LNCAP (cell line): ENCODE measurements around the gene CCL15.
A peak's percentile ranks its signal among the peaks of the same experiment; 100 is the strongest.

Experiments used
- TF ChIP-seq, protein P1 (sequence below): fragments of 450-650 bp; IDR thresholded peaks from 2 replicates; pipeline ENCODE4 v1.5.1; 2017; ENCODE audit warnings: mild to moderate bottlenecking

Gene CCL15

DNA sequence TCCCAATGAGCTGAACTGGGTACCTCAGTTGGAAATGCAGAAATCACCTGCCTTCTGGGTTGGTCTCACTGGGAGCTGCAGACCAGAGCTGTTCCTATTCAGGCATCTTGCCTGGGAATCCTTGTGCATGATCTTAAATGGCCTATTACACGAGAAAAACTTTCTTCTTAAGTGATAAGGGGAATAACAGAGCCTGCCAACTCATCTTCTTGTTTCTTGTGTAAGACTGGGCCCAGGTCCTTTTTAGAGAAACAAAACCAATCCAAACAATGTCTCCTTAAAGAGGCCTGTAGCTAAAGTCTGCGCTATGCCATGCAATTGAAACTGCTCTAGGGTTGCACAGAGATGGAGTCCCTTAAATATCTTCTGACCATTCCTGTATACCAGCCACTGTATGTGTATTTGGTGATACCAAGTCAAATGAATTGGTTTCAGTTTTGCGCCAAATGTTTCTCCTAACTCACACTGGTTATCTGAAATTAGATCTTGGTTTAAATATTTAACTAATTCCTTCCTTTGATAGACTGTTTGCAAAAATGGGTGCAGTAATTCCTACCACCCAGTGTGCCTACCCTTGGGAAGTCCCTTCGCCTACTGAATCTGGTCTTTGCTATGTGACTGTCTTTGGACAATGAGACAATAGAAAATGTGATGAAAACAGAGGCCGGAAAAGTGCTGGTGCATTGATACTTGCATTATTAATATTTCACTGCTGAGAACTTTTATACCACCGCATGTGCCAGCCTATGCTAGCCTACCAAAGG lies 22.9 kb upstream of the CCL15 start:
- TF ChIP-seq, protein P1, sequence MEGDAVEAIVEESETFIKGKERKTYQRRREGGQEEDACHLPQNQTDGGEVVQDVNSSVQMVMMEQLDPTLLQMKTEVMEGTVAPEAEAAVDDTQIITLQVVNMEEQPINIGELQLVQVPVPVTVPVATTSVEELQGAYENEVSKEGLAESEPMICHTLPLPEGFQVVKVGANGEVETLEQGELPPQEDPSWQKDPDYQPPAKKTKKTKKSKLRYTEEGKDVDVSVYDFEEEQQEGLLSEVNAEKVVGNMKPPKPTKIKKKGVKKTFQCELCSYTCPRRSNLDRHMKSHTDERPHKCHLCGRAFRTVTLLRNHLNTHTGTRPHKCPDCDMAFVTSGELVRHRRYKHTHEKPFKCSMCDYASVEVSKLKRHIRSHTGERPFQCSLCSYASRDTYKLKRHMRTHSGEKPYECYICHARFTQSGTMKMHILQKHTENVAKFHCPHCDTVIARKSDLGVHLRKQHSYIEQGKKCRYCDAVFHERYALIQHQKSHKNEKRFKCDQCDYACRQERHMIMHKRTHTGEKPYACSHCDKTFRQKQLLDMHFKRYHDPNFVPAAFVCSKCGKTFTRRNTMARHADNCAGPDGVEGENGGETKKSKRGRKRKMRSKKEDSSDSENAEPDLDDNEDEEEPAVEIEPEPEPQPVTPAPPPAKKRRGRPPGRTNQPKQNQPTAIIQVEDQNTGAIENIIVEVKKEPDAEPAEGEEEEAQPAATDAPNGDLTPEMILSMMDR, result no peak

DNA sequence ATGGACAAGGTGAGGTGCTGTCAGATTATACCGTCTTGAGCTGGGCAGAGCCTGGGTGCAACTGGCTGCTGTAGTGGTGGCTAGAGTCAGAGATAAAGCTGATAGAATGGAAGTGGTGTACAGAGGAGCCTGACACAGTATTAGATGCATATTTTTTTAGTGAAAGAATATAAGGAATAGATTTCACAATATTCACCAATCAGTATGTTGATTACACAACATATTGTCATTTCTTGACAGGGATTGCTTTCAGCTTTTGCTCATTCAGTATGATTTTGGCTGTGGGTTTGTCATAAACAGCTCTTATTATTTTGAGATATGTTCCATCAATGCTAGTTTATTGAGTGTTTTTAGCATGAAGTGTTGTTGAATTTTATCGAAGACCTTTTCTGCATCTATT lies 18.1 kb upstream of the CCL15 start:
- TF ChIP-seq, protein P1, result no peak

DNA sequence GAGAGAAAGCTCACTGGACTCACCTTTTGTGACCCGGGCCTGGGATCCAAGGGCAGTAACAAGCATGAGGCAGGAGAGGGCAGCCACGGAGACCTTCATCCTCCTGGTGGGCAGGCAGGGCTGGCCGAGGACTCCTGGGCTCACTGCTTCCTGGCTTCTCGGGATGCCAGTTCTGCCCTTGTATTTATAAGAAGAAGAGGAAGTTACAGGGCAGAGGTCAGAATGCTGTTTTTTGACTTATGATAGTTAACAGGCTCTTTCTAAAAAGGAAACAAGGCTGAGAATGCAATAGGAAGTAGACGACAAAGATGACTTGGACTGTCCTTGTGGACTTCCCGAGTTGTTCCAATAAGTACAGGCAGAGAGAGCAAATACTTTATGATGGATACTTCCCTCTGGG lies 16.4 kb upstream of the CCL15 start, which contains the start of gene CCL23:
Gene CCL23 (minus strand): TSS at position 174 of the 400 bp plus-strand sequence. CDS start 75 bp downstream, at position 99.
- TF ChIP-seq, protein P1, result no peak

DNA sequence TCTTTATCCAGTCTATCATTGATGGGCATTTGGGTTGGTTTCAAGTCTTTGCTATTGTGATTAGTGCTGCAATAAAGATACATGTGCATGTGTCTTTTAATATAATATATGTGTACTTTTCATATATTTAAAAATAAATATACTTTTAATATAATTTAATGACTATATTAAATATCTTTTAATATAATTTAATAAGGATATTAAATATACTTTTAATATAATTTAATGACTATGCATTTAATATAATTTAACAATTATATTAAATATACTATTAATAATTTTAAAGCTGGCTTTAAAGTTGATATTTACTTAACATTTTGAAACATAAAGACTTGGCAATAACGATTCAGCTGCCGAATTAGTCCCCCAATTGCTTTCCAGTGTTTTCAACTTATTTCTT lies 15.2 kb upstream of the CCL15 start:
- TF ChIP-seq, protein P1, result no peak

DNA sequence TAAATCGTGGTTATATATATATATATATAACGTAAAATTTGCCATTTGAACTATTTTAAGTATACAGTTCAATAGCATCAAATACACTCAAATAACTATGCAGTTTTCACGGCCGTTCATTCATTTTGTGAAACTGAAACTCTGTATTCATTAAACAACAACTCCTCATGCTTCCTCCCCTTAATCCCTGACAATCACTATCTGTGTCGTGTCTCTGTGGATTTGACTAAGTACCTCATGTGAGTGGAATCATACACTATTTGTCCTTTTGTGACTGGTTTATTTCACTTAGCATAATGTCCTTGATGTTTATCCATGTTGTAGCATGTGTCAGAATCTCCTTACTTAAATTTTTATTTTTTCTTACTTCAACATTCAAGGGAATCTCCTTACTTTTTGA lies 13.6 kb upstream of the CCL15 start:
- TF ChIP-seq, protein P1, result no peak

DNA sequence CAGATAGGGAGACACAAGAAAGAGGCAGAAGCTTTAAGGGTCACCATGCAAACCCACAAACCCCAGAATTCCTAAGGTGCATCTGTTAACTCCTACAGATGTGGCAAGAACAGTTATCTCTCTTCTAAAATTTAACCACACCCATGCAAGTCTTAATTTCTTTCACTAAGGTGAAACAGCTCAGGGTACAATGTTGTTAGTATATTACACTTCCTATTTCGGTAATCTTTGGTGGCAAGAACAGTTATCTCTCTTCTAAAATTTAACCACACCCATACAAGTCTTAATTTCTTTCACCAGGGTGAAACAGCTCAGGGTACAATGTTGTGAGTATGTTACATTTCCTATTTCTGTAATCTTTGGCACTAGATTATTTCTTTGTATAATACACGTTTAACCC lies 9.8 kb upstream of the CCL15 start:
- TF ChIP-seq, protein P1, result no peak

DNA sequence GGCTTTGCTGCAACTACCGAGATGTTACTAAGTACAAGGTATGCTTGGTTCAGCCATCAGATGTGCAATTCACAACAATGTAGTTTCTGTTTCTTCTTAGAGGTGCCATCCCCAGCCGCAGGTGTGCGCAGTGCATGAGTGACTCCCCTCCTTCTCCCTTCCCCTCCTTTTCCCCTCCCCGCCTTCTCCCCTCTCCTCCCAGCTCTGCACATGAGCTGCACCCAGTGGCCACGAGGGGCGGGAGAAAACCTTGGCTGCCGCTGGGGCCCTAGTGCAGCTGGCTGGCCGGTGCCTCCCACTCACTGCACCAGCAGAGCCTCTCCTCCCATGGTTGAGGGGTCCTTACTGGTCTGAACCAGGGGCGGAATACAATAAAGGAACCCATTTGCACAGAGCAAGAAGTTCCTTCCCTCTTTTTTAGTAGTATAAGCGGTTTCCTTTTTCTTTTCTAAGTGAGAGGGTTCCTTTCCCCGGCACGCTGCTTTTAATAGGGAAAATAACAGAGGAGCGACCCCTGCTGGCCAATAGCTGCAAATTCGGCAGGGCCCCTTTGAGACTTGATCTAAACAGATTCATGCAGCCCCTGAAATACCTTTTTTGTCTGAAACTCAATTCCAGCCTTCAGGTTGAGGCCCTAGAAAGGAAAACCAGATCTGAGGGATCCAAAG lies 7.8 kb upstream of the CCL15 start:
- TF ChIP-seq, protein P1, result peak; percentile 56
